SU-DHL-6 (cell line): Measurements from ENCODE around the gene SIL1.
"Not testable (repeated sequence)": the region's sequence is repeated elsewhere in the genome, so short reads cannot be mapped to it uniquely, and the experiment has no call there.

Experiments
- H2AFZ ChIP-seq: fragments of 200-600 bp; sonication (generic); 2 replicates; pipeline ENCODE4 v1.6.1; 2014; ENCODE audit warnings: low read depth, mild to moderate bottlenecking, moderate library complexity, mixed read lengths, antibody characterized with exemption, low read length; ENCODE audit not compliant: severe bottlenecking
- H3F3A ChIP-seq: fragments of 200-600 bp; shearing (Covaris generic); 2 replicates; pipeline ENCODE4 v1.6.0; 2016; ENCODE audit warnings: antibody characterized with exemption, mild to moderate bottlenecking; ENCODE audit not compliant: insufficient read depth
- H3K27ac ChIP-seq: fragments of 200-600 bp; sonication (generic); 2 replicates; pipeline ENCODE4 v1.5.1; 2016; ENCODE audit warnings: low read depth, mild to moderate bottlenecking, low read length, moderate library complexity, mixed read lengths
- H3K27me3 ChIP-seq: fragments of 200-600 bp; sonication (generic), shearing (Covaris generic); 2 replicates; pipeline ENCODE4 v1.6.0; 2014; ENCODE audit warnings: mild to moderate bottlenecking, low read length
- H3K36me3 ChIP-seq: fragments of 200-600 bp; sonication (generic); 2 replicates; pipeline ENCODE4 v1.6.1; 2014; ENCODE audit warnings: mild to moderate bottlenecking, low read length, mixed read lengths
- H3K4me2 ChIP-seq: fragments of 300-600, 200-600 bp; shearing (Covaris generic), sonication (generic); 2 replicates; pipeline ENCODE4 v1.6.0; 2014; ENCODE audit warnings: low read length, low read depth, mild to moderate bottlenecking; ENCODE audit not compliant: poor library complexity, severe bottlenecking
- H3K4me3 ChIP-seq: fragments of 200-600 bp; sonication (generic); 2 replicates; pipeline ENCODE4 v1.5.1; 2014; ENCODE audit warnings: antibody characterized with exemption, low read length, mild to moderate bottlenecking, mixed read lengths; ENCODE audit not compliant: insufficient read depth, poor library complexity, severe bottlenecking
- H3K79me2 ChIP-seq: fragments of 200-600 bp; sonication (generic); 2 replicates; pipeline ENCODE4 v1.6.1; 2014; ENCODE audit warnings: mild to moderate bottlenecking, low read length, moderate library complexity; ENCODE audit not compliant: insufficient read depth
- H3K9ac ChIP-seq: fragments of 200-600 bp; sonication (generic); 2 replicates; pipeline ENCODE4 v1.7.0; 2014; ENCODE audit warnings: mild to moderate bottlenecking, low read length
- H3K9me2 ChIP-seq: fragments of 200-600 bp; sonication (generic); replicated peaks from 2 replicates; pipeline ENCODE4 v1.6.1; 2014; ENCODE audit warnings: low read length; ENCODE audit not compliant: insufficient read depth
- H3K9me3 ChIP-seq: fragments of 200-600 bp; sonication (generic); 2 replicates; pipeline ENCODE4 v1.6.1; 2014; ENCODE audit warnings: low read length, mixed read lengths; ENCODE audit not compliant: insufficient read depth
- H4K20me1 ChIP-seq: fragments of 200-600 bp; sonication (generic); 2 replicates; pipeline ENCODE4 v1.6.1; 2014; ENCODE audit warnings: low read depth, mild to moderate bottlenecking, antibody characterized with exemption, low read length, moderate library complexity, mixed read lengths
- CTCF ChIP-seq: fragments of 200-600 bp; sonication (generic); IDR thresholded peaks from one replicate; pipeline ENCODE4 v1.5.1; 2017; ENCODE audit warnings: antibody characterized with exemption, mild to moderate bottlenecking, low read length, moderate library complexity; ENCODE audit not compliant: insufficient read depth, poor library complexity, severe bottlenecking
- EZH2phosphoT487 ChIP-seq: fragments of 200-600 bp; sonication (generic), shearing (Covaris generic); conservative IDR thresholded peaks from 2 replicates; pipeline ENCODE4 v1.6.1; 2018; ENCODE audit warnings: mild to moderate bottlenecking, antibody characterized with exemption, low read length, moderate library complexity, mixed read lengths

Gene SIL1

GRCh38 chr5:139177809-139178588, 20.2 kb downstream of the SIL1 start:
- no peaks in the 10 kb centered on the region for H3K36me3 ChIP-seq
- no peak overlapping the region for H3K4me2 ChIP-seq
- no peaks in the 10 kb centered on the region for H3K27me3 ChIP-seq
- H3K27ac ChIP-seq: no peak overlapping the region
- no peak overlapping the region for H3K9ac ChIP-seq
- TF ChIP-seq CTCF (no peak), EZH2phosphoT487 (no peak)
- H3K4me3 ChIP-seq: no peak overlapping the region
- H2AFZ ChIP-seq: no peak overlapping the region
- no peaks in the 10 kb centered on the region for H3K9me3 ChIP-seq
- H3K79me2 ChIP-seq: no peaks in the 10 kb centered on the region
- no peaks in the 10 kb centered on the region for H3K9me2 ChIP-seq
- H3F3A ChIP-seq: no peaks in the 10 kb centered on the region
- 0 out of 2 replicates have a peak, but pooled peaks cover 3% of the 10 kb centered on the region for H4K20me1 ChIP-seq

GRCh38 chr5:139177281-139177680, 20.9 kb downstream of the SIL1 start:
- H3K27me3 ChIP-seq, H3K4me2 ChIP-seq, H3K27ac ChIP-seq, H3K36me3 ChIP-seq, H3K9ac ChIP-seq, H2AFZ ChIP-seq, H3K9me2 ChIP-seq, H3F3A ChIP-seq, H4K20me1 ChIP-seq, H3K9me3 ChIP-seq, H3K79me2 ChIP-seq, H3K4me3 ChIP-seq: not testable (repeated sequence)

GRCh38 chr5:139174382-139174781, 23.8 kb downstream of the SIL1 start:
- H3K36me3 ChIP-seq, H3K4me2 ChIP-seq: not testable (repeated sequence)

GRCh38 chr5:139171779-139172404, 26.3 kb downstream of the SIL1 start:
- H3K4me3 ChIP-seq: no peak overlapping the region
- H3K9ac ChIP-seq: no peak overlapping the region
- no peaks in the 10 kb centered on the region for H3K36me3 ChIP-seq
- H3K4me2 ChIP-seq: no peak overlapping the region
- H2AFZ ChIP-seq: no peak overlapping the region
- H3F3A ChIP-seq: no peaks in the 10 kb centered on the region
- no peaks in the 10 kb centered on the region for H3K27me3 ChIP-seq
- H3K9me3 ChIP-seq: no peaks in the 10 kb centered on the region
- H3K79me2 ChIP-seq: no peaks in the 10 kb centered on the region
- H4K20me1 ChIP-seq: no peaks in the 10 kb centered on the region
- H3K9me2 ChIP-seq: no peaks in the 10 kb centered on the region
- H3K27ac ChIP-seq: no peak overlapping the region
- no peak for TF ChIP-seq CTCF
- no peak for TF ChIP-seq EZH2phosphoT487

More at GRCh38 chr5:139174382-139174781, 23.8 kb downstream of the SIL1 start:
- H4K20me1 ChIP-seq, H3K4me3 ChIP-seq, H3K27me3 ChIP-seq, H2AFZ ChIP-seq, H3K9ac ChIP-seq, H3K27ac ChIP-seq, H3F3A ChIP-seq, H3K9me3 ChIP-seq, H3K9me2 ChIP-seq, H3K79me2 ChIP-seq: not testable (repeated sequence)
